Hepatocyte (in vitro differentiated cells): ENCODE results near the gene PTPRK. TPM values are rescaled to one million over a fixed set of nuclear protein-coding genes. Genes with fewer than 3 reads are reported as not detected.

ENCODE experiments used
- DNase-seq: peaks from one replicate; pipeline ENCODE4 v3.0.0-alpha.2; 2016; ENCODE audit warnings: low spot score
- H2AFZ ChIP-seq: fragments of 200-600 bp; sonication (generic); 2 replicates; pipeline ENCODE4 v1.6.0; 2016; ENCODE audit warnings: antibody characterized with exemption, mild to moderate bottlenecking
- H3K27ac ChIP-seq: fragments of 200-600 bp; sonication (generic); 2 replicates; pipeline ENCODE4 v1.5.1; 2016; ENCODE audit warnings: mild to moderate bottlenecking
- H3K27me3 ChIP-seq: fragments of 200-600 bp; sonication (generic); 2 replicates; pipeline ENCODE4 v1.6.1; 2016
- H3K36me3 ChIP-seq: fragments of 200-600 bp; sonication (generic); replicated peaks from 2 replicates; pipeline ENCODE4 v1.5.1; 2016; ENCODE audit warnings: low read depth; ENCODE audit not compliant: insufficient read depth
- H3K4me1 ChIP-seq: fragments of 200-600 bp; sonication (generic); 2 replicates; pipeline ENCODE4 v1.5.1; 2016; ENCODE audit warnings: mild to moderate bottlenecking, moderate library complexity; ENCODE audit not compliant: insufficient read depth
- H3K4me2 ChIP-seq: fragments of 200-600 bp; sonication (generic); 2 replicates; pipeline ENCODE4 v1.6.0; 2016
- H3K4me3 ChIP-seq: fragments of 200-600 bp; sonication (generic); 2 replicates; pipeline ENCODE4 v1.5.1; 2016; ENCODE audit warnings: mild to moderate bottlenecking
- H3K79me2 ChIP-seq: fragments of 200-600 bp; sonication (generic); 2 replicates; pipeline ENCODE4 v1.6.0; 2017; ENCODE audit warnings: mild to moderate bottlenecking
- H3K9me2 ChIP-seq: fragments of 200-600 bp; sonication (generic); replicated peaks from 2 replicates; pipeline ENCODE4 v1.6.0; 2017; ENCODE audit warnings: mild to moderate bottlenecking; ENCODE audit not compliant: insufficient read depth
- H3K9me3 ChIP-seq: fragments of 200-600 bp; sonication (generic); 2 replicates; pipeline ENCODE4 v1.5.1; 2016; ENCODE audit warnings: low read depth, mild to moderate bottlenecking
- H4K20me1 ChIP-seq: fragments of 200-600 bp; sonication (generic); 2 replicates; pipeline ENCODE4 v1.6.0; 2016; ENCODE audit warnings: mild to moderate bottlenecking; ENCODE audit not compliant: insufficient read depth, poor library complexity, severe bottlenecking
- EZH2 ChIP-seq: fragments of 200-600 bp; sonication (generic); IDR thresholded peaks from 2 replicates; pipeline ENCODE4 v1.6.1; 2016; ENCODE audit warnings: antibody characterized with exemption, mild to moderate bottlenecking, borderline replicate concordance
- EZH2phosphoT487 ChIP-seq: fragments of 200-600 bp; sonication (generic); IDR thresholded peaks from one replicate; pipeline ENCODE4 v1.6.1; 2018; ENCODE audit warnings: antibody characterized with exemption, mild to moderate bottlenecking, low read depth, moderate library complexity; ENCODE audit not compliant: unreplicated experiment, severe bottlenecking
- WGBS: methylation state at CpG from one replicate; pipeline ENCODE4 v1.1.6; 2016; ENCODE audit warnings: low lambda C conversion rate; ENCODE audit errors: missing lambda C conversion rate; 5-methylcytosine and 5-hydroxymethylcytosine counted together
- polyA plus RNA-seq: library from polyadenylated mRNA; unstranded; fragments of >200 nt; fragmentation: Nextera tagmentation; extraction: Ambion mirVana; gene quantifications from 2 replicates; pipeline ENCODE4 v1.2.1, GENCODE V29; 2016
- total RNA-seq: library from RNA; depleted of rRNA; stranded (reverse); fragments of >200 nt; gene quantifications from 2 replicates; pipeline ENCODE4 v1.2.3, GENCODE V29; 2014
- TF ChIP-seq, protein P1 (sequence below): fragments of 200-600 bp; sonication (generic); IDR thresholded peaks from 2 replicates; pipeline ENCODE4 v1.5.1; 2016; ENCODE audit warnings: antibody characterized with exemption, mild to moderate bottlenecking; ENCODE audit not compliant: poor library complexity

PTPRK gene
- total and polyA plus RNA-seq, 2 experiments from 2014 or later, result 42.0 to 80.2 TPM

DNA sequence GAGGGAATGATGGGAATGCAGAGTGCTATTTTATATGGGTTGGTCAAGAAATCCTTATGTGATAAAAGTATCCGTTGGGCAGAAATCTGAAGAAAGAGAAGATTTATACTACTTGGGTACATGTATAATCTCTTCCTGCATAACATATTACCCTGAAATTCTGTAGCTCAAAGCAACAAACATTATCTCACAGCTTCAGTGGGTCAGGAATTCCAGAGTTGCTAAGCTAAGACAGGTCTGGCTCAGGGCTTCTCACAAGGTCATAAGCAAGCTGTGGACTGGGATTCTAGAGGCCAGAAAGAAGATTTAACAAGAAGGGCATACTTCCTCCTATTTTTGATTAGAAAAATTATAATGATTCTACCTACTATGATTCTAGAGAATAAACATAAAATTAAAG lies 447.0 kb downstream of the PTPRK start:
- no peaks in the 10 kb centered on the region for H3K79me2 ChIP-seq
- no peak overlapping the region for H3K4me2 ChIP-seq
- H3K9me2 ChIP-seq, result no peaks in the 10 kb centered on the region
- H3K36me3 ChIP-seq, result no peaks in the 10 kb centered on the region
- H2AFZ ChIP-seq, result no peak overlapping the region
- DNase-seq, result peak; percentile 11
- 67% methylated on average over 1 of the region's 1 CpG for WGBS
- no peaks in the 10 kb centered on the region for H4K20me1 ChIP-seq
- H3K27me3 ChIP-seq, result no peaks in the 10 kb centered on the region
- H3K4me3 ChIP-seq, result no peak overlapping the region
- TF ChIP-seq, protein P1, sequence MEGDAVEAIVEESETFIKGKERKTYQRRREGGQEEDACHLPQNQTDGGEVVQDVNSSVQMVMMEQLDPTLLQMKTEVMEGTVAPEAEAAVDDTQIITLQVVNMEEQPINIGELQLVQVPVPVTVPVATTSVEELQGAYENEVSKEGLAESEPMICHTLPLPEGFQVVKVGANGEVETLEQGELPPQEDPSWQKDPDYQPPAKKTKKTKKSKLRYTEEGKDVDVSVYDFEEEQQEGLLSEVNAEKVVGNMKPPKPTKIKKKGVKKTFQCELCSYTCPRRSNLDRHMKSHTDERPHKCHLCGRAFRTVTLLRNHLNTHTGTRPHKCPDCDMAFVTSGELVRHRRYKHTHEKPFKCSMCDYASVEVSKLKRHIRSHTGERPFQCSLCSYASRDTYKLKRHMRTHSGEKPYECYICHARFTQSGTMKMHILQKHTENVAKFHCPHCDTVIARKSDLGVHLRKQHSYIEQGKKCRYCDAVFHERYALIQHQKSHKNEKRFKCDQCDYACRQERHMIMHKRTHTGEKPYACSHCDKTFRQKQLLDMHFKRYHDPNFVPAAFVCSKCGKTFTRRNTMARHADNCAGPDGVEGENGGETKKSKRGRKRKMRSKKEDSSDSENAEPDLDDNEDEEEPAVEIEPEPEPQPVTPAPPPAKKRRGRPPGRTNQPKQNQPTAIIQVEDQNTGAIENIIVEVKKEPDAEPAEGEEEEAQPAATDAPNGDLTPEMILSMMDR, result no peak
- TF ChIP-seq EZH2phosphoT487 (no peak), EZH2 (no peak)
- no peaks in the 10 kb centered on the region for H3K4me1 ChIP-seq
- H3K27ac ChIP-seq, result no peak overlapping the region
- no peaks in the 10 kb centered on the region for H3K9me3 ChIP-seq

GRCh38 chr6:128071212-128071611 lies 449.2 kb downstream of the PTPRK start:
- Histone ChIP-seq H2AFZ (no peak overlapping the region), H4K20me1 (no peaks in the 10 kb centered on the region), H3K4me1 (peaks cover 4% of the 10 kb centered on the region), H3K9me3 (no peaks in the 10 kb centered on the region), H3K27ac (no peak overlapping the region), H3K9me2 (no peaks in the 10 kb centered on the region), H3K36me3 (no peaks in the 10 kb centered on the region), H3K79me2 (no peaks in the 10 kb centered on the region), H3K4me3 (no peak overlapping the region), H3K27me3 (no peaks in the 10 kb centered on the region), H3K4me2 (no peak overlapping the region)
- DNase-seq, result no peak
- TF ChIP-seq EZH2phosphoT487, result no peak
- no peak for TF ChIP-seq EZH2
- TF ChIP-seq, protein P1, result no peak
- WGBS, result 93% methylated on average over 3 of the region's 3 CpGs

DNA sequence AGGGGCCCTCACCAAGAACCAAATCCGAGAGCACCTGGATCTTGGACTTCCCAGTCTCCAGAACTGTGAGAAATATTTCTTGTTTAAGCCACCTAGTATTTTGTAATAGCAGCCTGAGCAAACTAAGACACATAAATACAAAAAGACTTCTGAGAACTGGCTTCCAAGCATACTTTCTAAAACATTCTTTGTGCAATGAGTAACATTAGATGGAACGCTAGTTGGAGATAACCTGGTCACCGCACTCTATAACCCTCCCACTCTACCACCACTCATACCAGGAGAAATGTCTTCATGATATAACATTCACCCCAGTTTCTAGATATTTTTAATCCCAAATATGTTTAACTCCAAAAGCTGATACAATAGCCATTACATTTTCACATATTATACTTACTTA lies 450.0 kb downstream of the PTPRK start:
- DNase-seq, result no peak
- Histone ChIP-seq H3K4me3 (no peak overlapping the region), H3K4me1 (peaks cover 4% of the 10 kb centered on the region), H3K9me3 (no peaks in the 10 kb centered on the region), H3K36me3 (no peaks in the 10 kb centered on the region), H3K4me2 (no peak overlapping the region), H3K79me2 (no peaks in the 10 kb centered on the region), H3K27ac (no peak overlapping the region), H2AFZ (no peak overlapping the region), H3K27me3 (no peaks in the 10 kb centered on the region), H4K20me1 (no peaks in the 10 kb centered on the region), H3K9me2 (no peaks in the 10 kb centered on the region)
- TF ChIP-seq EZH2, result no peak
- TF ChIP-seq, protein P1, result no peak
- TF ChIP-seq EZH2phosphoT487, result no peak
- WGBS, result 62% methylated on average over 3 of the region's 3 CpGs

DNA sequence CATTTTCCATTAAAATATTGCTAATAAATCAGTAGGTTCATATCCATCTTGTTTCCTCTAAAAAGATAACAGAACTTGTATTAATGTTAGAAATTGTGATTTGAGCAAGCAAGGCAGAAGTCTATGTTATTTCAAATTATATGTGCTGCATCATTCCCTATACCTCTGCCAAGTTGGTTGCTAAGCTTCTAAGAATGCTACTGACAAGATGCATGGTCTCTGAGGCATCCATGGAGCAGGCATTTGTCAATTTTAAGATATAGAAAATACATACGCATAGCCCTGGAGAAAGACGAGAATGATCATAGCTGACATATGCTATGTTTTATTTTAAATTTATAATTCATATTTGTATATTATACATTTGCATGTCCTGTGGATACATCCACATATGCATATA lies 451.2 kb downstream of the PTPRK start:
- H3K4me3 ChIP-seq, result no peak overlapping the region
- H3K79me2 ChIP-seq, result no peaks in the 10 kb centered on the region
- H3K27me3 ChIP-seq, result no peaks in the 10 kb centered on the region
- no peak overlapping the region for H3K27ac ChIP-seq
- no peaks in the 10 kb centered on the region for H3K9me3 ChIP-seq
- DNase-seq, result no peak
- no peak overlapping the region for H3K4me2 ChIP-seq
- TF ChIP-seq EZH2phosphoT487 (no peak), EZH2 (no peak)
- TF ChIP-seq, protein P1, result no peak
- peaks cover 15% of the 10 kb centered on the region for H3K4me1 ChIP-seq
- WGBS, result 97% methylated on average over 2 of the region's 2 CpGs
- H3K9me2 ChIP-seq, result no peaks in the 10 kb centered on the region
- H4K20me1 ChIP-seq, result no peaks in the 10 kb centered on the region
- no peaks in the 10 kb centered on the region for H3K36me3 ChIP-seq
- H2AFZ ChIP-seq, result no peak overlapping the region
